Small intestine (tissue), 7 donors: Measurements from ENCODE around the gene NOLC1. TPM values are rescaled to one million over a fixed set of nuclear protein-coding genes. Genes with fewer than 3 reads are reported as not detected.

Experiments used
- DNase-seq, 2 donors: peaks; one replicate each; pipeline versions ENCODE4 v3.0.0 to v3.0.0-alpha.2; 2013
- FAIRE-seq: peaks from 2 replicates; lab custom pipeline; 2012; peaks lifted over from hg19 to GRCh38; lab: Jason Lieb, UNC
- H3K27ac ChIP-seq, 3 donors: one replicate each; pipeline ENCODE4 v1.5.1; 2013; ENCODE audit warnings: low read length in 2 of 3, mild to moderate bottlenecking in 2 of 3, control low read depth in 1 of 3, inconsistent platforms in 1 of 3, low read depth in 1 of 3, moderate library complexity in 1 of 3
- H3K27me3 ChIP-seq, 3 donors: one replicate each; pipeline ENCODE4 v1.6.1; 2013; ENCODE audit warnings: low read length in 3 of 3, inconsistent platforms in 1 of 3; ENCODE audit not compliant: control insufficient read depth in 3 of 3, insufficient read depth in 3 of 3
- H3K36me3 ChIP-seq, 3 donors: one replicate each; pipeline ENCODE4 v1.6.1; 2013; ENCODE audit warnings: low read length in 3 of 3, inconsistent platforms in 1 of 3, low read depth in 1 of 3, mild to moderate bottlenecking in 1 of 3, moderate library complexity in 1 of 3; ENCODE audit not compliant: control insufficient read depth in 3 of 3, insufficient read depth in 2 of 3
- H3K4me1 ChIP-seq, 3 donors: one replicate each; pipeline ENCODE4 v1.6.1; 2013; ENCODE audit warnings: low read length in 2 of 3, inconsistent platforms in 1 of 3, low read depth in 1 of 3, mild to moderate bottlenecking in 1 of 3, moderate library complexity in 1 of 3; ENCODE audit not compliant: control insufficient read depth in 3 of 3, insufficient read depth in 2 of 3
- H3K4me3 ChIP-seq, 3 donors: one replicate each; pipeline ENCODE4 v1.5.1; 2013; ENCODE audit warnings: low read length in 3 of 3, control low read depth in 1 of 3, inconsistent platforms in 1 of 3, low read depth in 1 of 3, mild to moderate bottlenecking in 1 of 3, moderate library complexity in 1 of 3
- H3K9me3 ChIP-seq, 2 donors: one replicate each; pipeline ENCODE4 v1.6.1; 2013; ENCODE audit warnings: low read depth in 1 of 2, low read length in 1 of 2; ENCODE audit not compliant: control insufficient read depth in 2 of 2, insufficient read depth in 1 of 2
- WGBS, 3 donors: extraction: QIAGEN DNeasy Blood & Tissue Kit; methylation state at CpG; one replicate each; pipeline ENCODE4 v1.1.7; 2013; 5-methylcytosine and 5-hydroxymethylcytosine counted together
- polyA plus RNA-seq, 4 donors: library from polyadenylated mRNA; stranded (reverse) in 3 of 4; unstranded in 1 of 4; fragments of 200-250 nt in 3 of 4; fragments of 120-200 nt in 1 of 4; gene quantifications; one replicate each; pipeline versions ENCODE4 v1.2.1 to v1.2.3, GENCODE V29; 2013
- donor health status: healthy with polysubstance abuse.
- donor health status: control.
- donor health status: control.
- donor health status: Bipolar disorder and iron deficiency.
- donor health status: healthy.

The NOLC1 gene
- polyA plus RNA-seq, 4 donors: 12.7 to 60.4 (median 34.3) TPM

- no peak for DNase-seq
- 79 to 80% (median 80%) methylated on average over 2 of the region's 2 CpGs for WGBS, 3 donors
Measured at GRCh38 chr10:102198027-102198426, 45.8 kb downstream of the NOLC1 start.

GRCh38 chr10:102200751-102201640 is 48.8 kb downstream of the NOLC1 start:
- FAIRE-seq: no peak
- Histone ChIP-seq H3K27ac (no peak overlapping the region), H3K4me3 (no peak overlapping the region), H3K27me3 (no peaks in the 10 kb centered on the region), H3K4me1 (no peaks in the 10 kb centered on the region), H3K9me3 (peaks cover 0 to 22% of the 10 kb centered on the region in 2 donors), H3K36me3 (no peaks in the 10 kb centered on the region)
- WGBS, 3 donors: 91 to 94% (median 94%) methylated on average over 27 to 34 of the region's 34 CpGs
- DNase-seq: no peak

More at GRCh38 chr10:102198027-102198426, 45.8 kb downstream of the NOLC1 start:
- Histone ChIP-seq H3K27me3 (no peaks in the 10 kb centered on the region), H3K4me1 (no peaks in the 10 kb centered on the region), H3K27ac (no peak overlapping the region), H3K4me3 (no peak overlapping the region), H3K9me3 (peaks cover 0 to 6% of the 10 kb centered on the region in 2 donors), H3K36me3 (no peaks in the 10 kb centered on the region)
- no peak for FAIRE-seq

- Histone ChIP-seq H3K27ac (no peak overlapping the region), H3K4me3 (no peak overlapping the region), H3K4me1 (no peaks in the 10 kb centered on the region), H3K27me3 (no peaks in the 10 kb centered on the region), H3K36me3 (no peaks in the 10 kb centered on the region), H3K9me3 (peaks cover 0 to 22% of the 10 kb centered on the region in 2 donors)
- DNase-seq (no peak), FAIRE-seq (no peak)
- 66 to 85% (median 79%) methylated on average over 1 of the region's 1 CpG for WGBS, 3 donors
Measured at GRCh38 chr10:102202386-102202785, 50.2 kb downstream of the NOLC1 start.

- no peak for FAIRE-seq
Measured at GRCh38 chr10:102208311-102209035, 56.3 kb downstream of the NOLC1 start.

GRCh38 chr10:102211615-102212299 is 59.6 kb downstream of the NOLC1 start:
- DNase-seq (no peak), FAIRE-seq (no peak)
- Histone ChIP-seq H3K27me3 (no peaks in the 10 kb centered on the region), H3K36me3 (no peaks in the 10 kb centered on the region), H3K27ac (no peak overlapping the region), H3K4me1 (no peaks in the 10 kb centered on the region), H3K4me3 (no peak overlapping the region), H3K9me3 (no peaks in the 10 kb centered on the region)
- WGBS, 3 donors: 82 to 90% (median 83%) methylated on average over 3 of the region's 3 CpGs

More at GRCh38 chr10:102208311-102209035, 56.3 kb downstream of the NOLC1 start:
- no peak for DNase-seq
- WGBS, 3 donors: 16 to 35% (median 28%) methylated on average over 5 of the region's 5 CpGs
- Histone ChIP-seq H3K4me1 (no peaks in the 10 kb centered on the region), H3K36me3 (no peaks in the 10 kb centered on the region), H3K9me3 (peaks cover 0 to 14% of the 10 kb centered on the region in 2 donors), H3K4me3 (no peak overlapping the region), H3K27me3 (no peaks in the 10 kb centered on the region), H3K27ac (no peak overlapping the region)

Other genes starting within 250 kb of the NOLC1 start
- 10 to 100 TPM; 14.1 to 21.7 (median 18.1) TPM for gene ARMH3, start 96.2 kb upstream of the NOLC1 start, polyA plus RNA-seq
- 10 to 100 TPM; 13.0 to 19.5 (median 13.5) TPM for gene HPS6, start 87.0 kb upstream of the NOLC1 start, polyA plus RNA-seq
- 10 to 100 TPM; 11.9 to 47.5 (median 16.8) TPM for gene LDB1, start 32.0 kb upstream of the NOLC1 start, polyA plus RNA-seq
- 10 to 100 TPM in 2 of 4 donors, 1 to 10 TPM in 2; 4.5 to 26.5 (median 11.9) TPM for gene PPRC1, start 19.3 kb upstream of the NOLC1 start, polyA plus RNA-seq
- under 1 TPM in 2 of 4 donors, not detected in 2; 0.40 to 0.42 TPM for gene ELOVL3, start 73.9 kb downstream of the NOLC1 start, polyA plus RNA-seq
- gene PITX3, start 89.1 kb downstream of the NOLC1 start, polyA plus RNA-seq: under 1 TPM in 1 of 4 donors, not detected in 3; 0.04 TPM
- 10 to 100 TPM; 13.2 to 53.0 (median 18.4) TPM for gene GBF1, start 93.1 kb downstream of the NOLC1 start, polyA plus RNA-seq
- gene NFKB2, start 243.3 kb downstream of the NOLC1 start, polyA plus RNA-seq: 10 to 100 TPM; 13.5 to 22.3 (median 15.6) TPM